ENCODE measurements around the gene NTN1. TPM values are rescaled to one million over a fixed set of nuclear protein-coding genes. Genes with fewer than 3 reads are reported as not detected.

Gene NTN1
- total and polyA plus RNA-seq, 2 of the 4 experiments (the other 2 are of a cell fraction) = under 0.01 to 0.07 TPM

GRCh38 chr17:9142772-9143494, 121.6 kb downstream of the NTN1 start:
- 64% methylated on average over 4 of the region's 10 CpGs; no CpG with 5 or more reads in 1 of the 2 experiments for WGBS, 2 experiments (ENCODE audit: extremely low coverage in 2 of 2, insufficient read length in 1 of 2)
- no peaks in the 10 kb centered on the region for H3K4me1 ChIP-seq (ENCODE audit: control insufficient read depth, insufficient read depth, low read length)
- no peaks in the 10 kb centered on the region for H3K36me3 ChIP-seq (ENCODE audit: control insufficient read depth, insufficient read depth, low read length)
- TF ChIP-seq RAD21 (IDR thresholded peaks at IDR 0.05; ENCODE audit: low read length) (no peak), CEBPB (IDR thresholded peaks at IDR 0.05; ENCODE audit: low read depth, low read length) (no peak), POLR2A (IDR thresholded peaks at IDR 0.05; ENCODE audit: low read depth, low read length) (no peak), BHLHE40 (IDR thresholded peaks at IDR 0.05; ENCODE audit: low read depth, low read length) (no peak), RFX5 (IDR thresholded peaks at IDR 0.05; ENCODE audit: low read depth, low read length) (no peak)
- TF ChIP-seq, protein P1, sequence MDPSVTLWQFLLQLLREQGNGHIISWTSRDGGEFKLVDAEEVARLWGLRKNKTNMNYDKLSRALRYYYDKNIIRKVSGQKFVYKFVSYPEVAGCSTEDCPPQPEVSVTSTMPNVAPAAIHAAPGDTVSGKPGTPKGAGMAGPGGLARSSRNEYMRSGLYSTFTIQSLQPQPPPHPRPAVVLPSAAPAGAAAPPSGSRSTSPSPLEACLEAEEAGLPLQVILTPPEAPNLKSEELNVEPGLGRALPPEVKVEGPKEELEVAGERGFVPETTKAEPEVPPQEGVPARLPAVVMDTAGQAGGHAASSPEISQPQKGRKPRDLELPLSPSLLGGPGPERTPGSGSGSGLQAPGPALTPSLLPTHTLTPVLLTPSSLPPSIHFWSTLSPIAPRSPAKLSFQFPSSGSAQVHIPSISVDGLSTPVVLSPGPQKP (IDR thresholded peaks at IDR 0.05; ENCODE audit: borderline replicate concordance, low read depth, low read length) = no peak
- no peak overlapping the region for H2BK20ac ChIP-seq (ENCODE audit: low read depth, low read length)
- no peak overlapping the region for H3K27ac ChIP-seq (ENCODE audit: insufficient read depth, low read length)
- ATAC-seq (ENCODE audit: low read depth) (no peak), DNase-seq (no peak)
- H3K23ac ChIP-seq (ENCODE audit: low read depth, low read length) = no peak overlapping the region
- H4K20me1 ChIP-seq (ENCODE audit: insufficient read depth, low read length) = no peaks in the 10 kb centered on the region
- H3K4me3 ChIP-seq (ENCODE audit: insufficient read depth, low read depth, low read length) = no peak overlapping the region
- H2AK5ac ChIP-seq (ENCODE audit: low read depth, low read length) = no peak overlapping the region
- ChIA-PET POLR2A (ENCODE audit: unreplicated experiment) (no interaction called here), CTCF (no interaction called here)
- H3K56ac ChIP-seq (ENCODE audit: extremely low read depth, insufficient read depth, low read length) = no peak overlapping the region
- H3K9me1 ChIP-seq (ENCODE audit: insufficient read depth, low read length) = no peaks in the 10 kb centered on the region
- in situ Hi-C loops (cut with MboI; ENCODE audit: low sequenced_read_pairs) = loop anchor here (10.0 kb wide), 1 partner anchor 62 kb away; no protein-coding TSS in a partner anchor
- H4K5ac ChIP-seq (ENCODE audit: low read depth, low read length) = no peak overlapping the region
- H3K4ac ChIP-seq (ENCODE audit: low read depth, low read length) = no peak overlapping the region
- H4K91ac ChIP-seq (ENCODE audit: insufficient read depth, low read depth, low read length) = no peak overlapping the region
- dilution Hi-C loops (cut with HindIII; ENCODE audit: low sequenced_read_pairs, unreplicated experiment) = no loop called here
- H3K14ac ChIP-seq (replicated peaks; ENCODE audit: low read depth, low read length) = no peak overlapping the region
- H2BK15ac ChIP-seq (ENCODE audit: low read depth, low read length) = no peak overlapping the region
- H4K8ac ChIP-seq (ENCODE audit: low read depth in 2 of 2, low read length in 2 of 2) = no peak overlapping the region
- H3K18ac ChIP-seq (ENCODE audit: low read depth, low read length) = no peak overlapping the region
- H2AK9ac ChIP-seq (replicated peaks; ENCODE audit: low read depth, low read length, poor library complexity) = no peak overlapping the region
- H2AFZ ChIP-seq (replicated peaks; ENCODE audit: low read length, poor library complexity) = no peak overlapping the region
- no peak overlapping the region for H3K9ac ChIP-seq (ENCODE audit: low read depth, low read length)
- H3K4me2 ChIP-seq (ENCODE audit: low read depth, low read length) = no peak overlapping the region
- no peak overlapping the region for H2BK120ac ChIP-seq (ENCODE audit: low read depth, low read length)
- no peaks in the 10 kb centered on the region; the same call in 1 of the 2 replicates for H3K27me3 ChIP-seq (ENCODE audit: control insufficient read depth, insufficient read depth, low read length)
- no peaks in the 10 kb centered on the region for H3K79me1 ChIP-seq (ENCODE audit: low read depth in 1 of 2, low read length in 2 of 2)
- intact Hi-C loops (cut with micrococcal nuclease) = no loop called here
- H3K9me3 ChIP-seq (ENCODE audit: control insufficient read depth, insufficient read depth, low read length) = no peaks in the 10 kb centered on the region; the same call in 1 of the 2 replicates
- BruUV-seq (replicated peaks) = no TSS peak
- no peak overlapping the region for H2BK5ac ChIP-seq (ENCODE audit: low read depth, low read length, poor library complexity, severe bottlenecking)
